Measurements from ENCODE around the gene TPO. TPM values are rescaled to one million over a fixed set of nuclear protein-coding genes. Genes with fewer than 3 reads are reported as not detected.

Gene TPO
- total RNA-seq, 1 donor from 2014 or later, result 52.5 TPM

DNA sequence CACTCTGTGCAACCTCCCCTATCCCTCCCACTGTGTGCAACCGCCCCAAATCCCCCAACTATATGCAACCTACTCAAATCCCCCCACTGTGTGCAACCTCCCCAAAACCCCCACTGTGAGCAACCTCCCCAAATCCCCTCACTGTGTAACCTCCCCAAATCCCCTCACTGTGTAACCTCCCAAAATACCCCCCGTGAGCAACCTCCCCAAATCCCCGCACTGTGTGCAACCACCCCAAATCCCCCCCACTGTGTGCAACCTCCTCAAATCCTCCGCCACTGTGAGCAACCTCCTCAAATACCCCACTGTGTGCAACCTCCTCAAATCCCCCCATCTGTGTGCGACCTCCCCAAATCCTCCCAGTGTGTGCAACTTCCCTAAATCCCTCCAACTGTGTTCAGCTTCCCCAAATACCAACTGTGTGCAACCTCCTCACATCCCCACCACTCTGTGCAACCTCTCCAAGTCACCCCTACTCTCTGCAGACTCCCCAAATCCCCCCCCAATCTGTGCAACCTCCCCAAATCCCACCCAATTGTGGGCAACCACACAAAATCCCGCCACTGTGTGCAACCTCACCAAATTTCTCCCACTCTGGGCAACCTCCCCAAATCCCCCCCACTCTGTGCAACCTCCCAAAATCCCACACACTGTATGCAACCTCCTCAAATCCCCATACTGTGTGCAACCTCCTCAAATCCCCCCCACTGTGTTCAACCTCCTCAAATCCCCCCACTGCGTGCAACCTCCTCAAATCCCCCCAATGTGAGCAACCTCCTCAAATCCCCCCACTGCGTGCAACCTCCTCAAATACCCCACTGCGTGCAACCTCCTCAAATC, 114.1 kb downstream of the TPO start:
- DNase-seq (ENCODE audit: low spot score in 2 of 2), result no peak
- Histone ChIP-seq H3K27ac (no peak overlapping the region), H3K4me1 (no peaks in the 10 kb centered on the region), H3K9me3 (no peaks in the 10 kb centered on the region), H3K27me3 (no peaks in the 10 kb centered on the region), H3K36me3 (no peaks in the 10 kb centered on the region), H3K4me3 (no peak overlapping the region)
- TF ChIP-seq, protein P1, sequence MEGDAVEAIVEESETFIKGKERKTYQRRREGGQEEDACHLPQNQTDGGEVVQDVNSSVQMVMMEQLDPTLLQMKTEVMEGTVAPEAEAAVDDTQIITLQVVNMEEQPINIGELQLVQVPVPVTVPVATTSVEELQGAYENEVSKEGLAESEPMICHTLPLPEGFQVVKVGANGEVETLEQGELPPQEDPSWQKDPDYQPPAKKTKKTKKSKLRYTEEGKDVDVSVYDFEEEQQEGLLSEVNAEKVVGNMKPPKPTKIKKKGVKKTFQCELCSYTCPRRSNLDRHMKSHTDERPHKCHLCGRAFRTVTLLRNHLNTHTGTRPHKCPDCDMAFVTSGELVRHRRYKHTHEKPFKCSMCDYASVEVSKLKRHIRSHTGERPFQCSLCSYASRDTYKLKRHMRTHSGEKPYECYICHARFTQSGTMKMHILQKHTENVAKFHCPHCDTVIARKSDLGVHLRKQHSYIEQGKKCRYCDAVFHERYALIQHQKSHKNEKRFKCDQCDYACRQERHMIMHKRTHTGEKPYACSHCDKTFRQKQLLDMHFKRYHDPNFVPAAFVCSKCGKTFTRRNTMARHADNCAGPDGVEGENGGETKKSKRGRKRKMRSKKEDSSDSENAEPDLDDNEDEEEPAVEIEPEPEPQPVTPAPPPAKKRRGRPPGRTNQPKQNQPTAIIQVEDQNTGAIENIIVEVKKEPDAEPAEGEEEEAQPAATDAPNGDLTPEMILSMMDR (IDR thresholded peaks at IDR 0.05), result no peak
- intact Hi-C loops (cut with DNase I), result no loop called here

DNA sequence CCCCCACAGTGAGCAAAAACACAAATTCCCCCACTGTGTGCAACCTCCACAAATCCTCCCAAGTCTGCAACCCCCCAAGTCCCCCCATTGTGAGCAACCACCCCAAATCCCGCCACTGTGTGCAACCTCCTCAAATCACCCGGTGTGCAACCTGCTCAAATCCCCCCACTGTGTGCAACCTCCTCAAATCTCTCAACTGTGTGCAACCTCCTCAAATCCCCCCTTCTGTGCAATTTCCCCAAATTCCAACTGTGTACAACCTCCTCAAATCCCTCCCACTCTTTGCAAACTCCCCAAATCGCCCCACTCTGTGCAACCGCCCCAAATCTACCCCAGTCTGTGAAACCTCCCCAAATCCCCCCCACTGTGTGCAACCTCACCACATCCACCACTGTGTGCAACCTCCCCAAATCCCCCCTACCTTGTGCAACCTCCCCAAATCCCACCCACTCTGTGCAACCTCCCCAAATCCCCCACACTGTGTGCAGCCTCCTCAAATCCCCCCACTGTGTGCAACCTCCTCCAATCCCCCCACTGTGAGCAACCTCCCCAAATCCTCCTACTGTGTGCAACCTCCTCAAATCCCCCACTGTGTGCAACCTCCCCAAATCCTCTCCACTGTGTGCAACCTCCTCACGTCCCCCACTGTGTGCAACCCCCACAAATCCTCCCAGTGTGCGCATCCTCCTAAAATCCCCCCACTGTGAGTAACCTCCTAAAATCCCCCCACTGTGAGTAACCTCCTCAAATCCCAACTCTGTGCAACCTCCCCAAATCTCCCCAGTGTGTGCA, 115.2 kb downstream of the TPO start:
- intact Hi-C loops (cut with DNase I), result no loop called here
- no peaks in the 10 kb centered on the region for H3K36me3 ChIP-seq
- H3K27ac ChIP-seq, result no peak overlapping the region
- TF ChIP-seq, protein P1 (IDR thresholded peaks at IDR 0.05), result no peak
- no peaks in the 10 kb centered on the region for H3K9me3 ChIP-seq
- H3K4me3 ChIP-seq, result no peak overlapping the region
- H3K27me3 ChIP-seq, result no peaks in the 10 kb centered on the region
- DNase-seq (ENCODE audit: low spot score in 2 of 2), result no peak
- H3K4me1 ChIP-seq, result no peaks in the 10 kb centered on the region

- H3K4me1 ChIP-seq, result no peaks in the 10 kb centered on the region
- TF ChIP-seq, protein P1 (IDR thresholded peaks at IDR 0.05), result no peak
- no peaks in the 10 kb centered on the region for H3K27me3 ChIP-seq
- intact Hi-C loops (cut with DNase I), result no loop called here
- DNase-seq (ENCODE audit: low spot score in 2 of 2), result no peak
- H3K36me3 ChIP-seq, result no peaks in the 10 kb centered on the region
- H3K4me3 ChIP-seq, result no peak overlapping the region
- no peak overlapping the region for H3K27ac ChIP-seq
- no peaks in the 10 kb centered on the region for H3K9me3 ChIP-seq
Observed at GRCh38 chr2:1538663-1539062, 125.4 kb downstream of the TPO start.

- H3K4me1 ChIP-seq, result no peaks in the 10 kb centered on the region
- H3K9me3 ChIP-seq, result no peaks in the 10 kb centered on the region
- no peak overlapping the region for H3K4me3 ChIP-seq
- H3K27ac ChIP-seq, result no peak overlapping the region
- no peaks in the 10 kb centered on the region for H3K27me3 ChIP-seq
- no peak for DNase-seq (ENCODE audit: low spot score in 2 of 2)
- no peaks in the 10 kb centered on the region for H3K36me3 ChIP-seq
- TF ChIP-seq, protein P1 (IDR thresholded peaks at IDR 0.05), result no peak
- intact Hi-C loops (cut with DNase I), result no loop called here
Observed at GRCh38 chr2:1539441-1539840, 126.2 kb downstream of the TPO start.

DNA sequence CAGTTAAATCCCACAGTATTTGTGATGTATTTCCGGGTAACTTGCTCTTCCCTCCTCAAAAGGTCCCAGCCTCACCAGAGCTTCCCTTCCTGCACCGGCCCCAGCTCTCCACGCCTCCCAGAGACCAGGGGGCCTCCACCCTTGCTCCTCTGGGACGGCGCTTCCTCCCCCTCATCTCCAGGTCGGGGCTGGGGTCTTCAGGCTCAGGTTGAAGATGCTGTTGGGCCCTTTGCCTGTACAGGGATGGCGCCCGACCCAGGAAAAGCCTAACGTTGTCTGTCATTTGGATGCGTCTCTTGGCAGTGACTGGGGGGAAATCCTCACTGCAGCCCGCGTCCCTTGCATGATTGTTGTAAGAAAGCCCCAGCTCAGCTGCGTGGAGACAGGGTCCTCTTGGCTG, 126.7 kb downstream of the TPO start:
- no peak overlapping the region for H3K27ac ChIP-seq
- TF ChIP-seq, protein P1 (IDR thresholded peaks at IDR 0.05), result no peak
- H3K36me3 ChIP-seq, result no peaks in the 10 kb centered on the region
- H3K4me3 ChIP-seq, result no peak overlapping the region
- H3K9me3 ChIP-seq, result no peaks in the 10 kb centered on the region
- H3K27me3 ChIP-seq, result no peaks in the 10 kb centered on the region
- no peak for DNase-seq (ENCODE audit: low spot score in 2 of 2)
- intact Hi-C loops (cut with DNase I), result loop anchor here (10.0 kb wide), 1 partner anchor 685 kb away; no protein-coding TSS in a partner anchor
- no peaks in the 10 kb centered on the region for H3K4me1 ChIP-seq
